HepG2 (cell line): Measurements from ENCODE around the gene ASAP2. TPM values are rescaled to one million over a fixed set of nuclear protein-coding genes. Genes with fewer than 3 reads are reported as not detected.
A peak's percentile ranks its signal among the peaks of the same experiment; 100 is the strongest.

Experiments used
- ATAC-seq: fragments of 200-7000 bp; cut with Tn5 transposase; 3 replicates; pipeline ENCODE4 v1.9.1; 2020; ENCODE audit warnings: mild to moderate bottlenecking, moderate library complexity
- BruUV-seq: library from RNA; stranded (reverse); fragments of 400-500 nt; replicated peaks from 2 replicates; lab custom pipeline; 2021; lab: Mats Ljungman, UMichigan
- CTCF ChIA-PET: fragments of 300-600 bp; formaldehyde crosslinking; extraction: SDS; loops from one replicate; lab custom pipeline; 2021; ENCODE audit warnings: low total read pairs, inconsistent platforms, low intra/inter-chr PET ratio; lab: Yijun Ruan, JAX
- POLR2A ChIA-PET: fragments of 350-600 bp; sonication (Branson Sonifier 250); formaldehyde crosslinking; loops from one replicate; lab custom pipeline; 2020; ENCODE audit warnings: antibody characterized with exemption, inconsistent platforms; lab: Yijun Ruan, JAX
- DNase-seq: peaks from one replicate; pipeline ENCODE4 v3.0.0-alpha.2; 2015; ENCODE audit warnings: low spot score
- FAIRE-seq: peaks from 3 replicates; lab custom pipeline; 2011; peaks lifted over from hg19 to GRCh38; lab: Jason Lieb, UNC
- H2AFZ ChIP-seq: one replicate; pipeline ENCODE4 v1.6.1; 2011; ENCODE audit warnings: low read length, inconsistent platforms
- H3K27ac ChIP-seq: fragments of 300-600 bp; 3 replicates; pipeline ENCODE4 v1.8.0; 2011; ENCODE audit warnings: mixed run types, mild to moderate bottlenecking, mixed read lengths, low read length, inconsistent platforms; ENCODE audit not compliant: insufficient read depth; ENCODE audit errors: extremely low read length
- H3K27me3 ChIP-seq, 2 experiments: fragments of 200-600 bp in 1 of 2; 2 replicates in 1 of 2; 3 replicates in 1 of 2; pipeline versions ENCODE4 v1.6.0 to v1.8.0; 2011; ENCODE audit warnings: low read length in 2 of 2, mild to moderate bottlenecking in 2 of 2, moderate library complexity in 2 of 2, inconsistent platforms in 1 of 2; ENCODE audit not compliant: insufficient read depth in 2 of 2, control insufficient read depth in 1 of 2
- H3K36me3 ChIP-seq, 2 experiments: fragments of 200-600 bp in 1 of 2; replicated peaks in 1 of 2; 2 replicates in 1 of 2; 3 replicates in 1 of 2; pipeline versions ENCODE4 v1.5.1 to v1.8.0; 2011; ENCODE audit warnings: low read length in 2 of 2, inconsistent platforms in 1 of 2; ENCODE audit not compliant: insufficient read depth in 2 of 2, control insufficient read depth in 1 of 2
- H3K4me1 ChIP-seq: 2 replicates; pipeline ENCODE4 v1.5.1; 2012; ENCODE audit warnings: low read length, inconsistent platforms; ENCODE audit not compliant: insufficient read depth
- H3K4me2 ChIP-seq: 2 replicates; pipeline ENCODE4 v1.6.0; 2011; ENCODE audit warnings: low read depth, low read length, inconsistent platforms
- H3K4me3 ChIP-seq, 3 experiments: fragments of 200-600 bp in 1 of 3; sonication (generic), shearing (Covaris generic) in 1 of 3; replicated peaks in 1 of 3; 2 replicates each; pipeline ENCODE4 v1.5.1; 2011 to 2016; ENCODE audit warnings: low read length in 3 of 3, inconsistent platforms in 2 of 3, low read depth in 2 of 3, mild to moderate bottlenecking in 2 of 3, control low read depth in 1 of 3, mixed read lengths in 1 of 3; ENCODE audit not compliant: insufficient read depth in 1 of 3
- H3K79me2 ChIP-seq: one replicate; pipeline ENCODE4 v1.6.1; 2011; ENCODE audit warnings: low read length, inconsistent platforms; ENCODE audit not compliant: insufficient read depth
- H3K9ac ChIP-seq: 2 replicates; pipeline ENCODE4 v1.6.0; 2011; ENCODE audit warnings: mild to moderate bottlenecking, low read depth, low read length, inconsistent platforms; ENCODE audit not compliant: insufficient read depth
- H3K9me3 ChIP-seq: 2 replicates; pipeline ENCODE4 v1.5.1; 2012; ENCODE audit warnings: mild to moderate bottlenecking, low read length
- H4K20me1 ChIP-seq: 2 replicates; pipeline ENCODE4 v1.6.0; 2011; ENCODE audit warnings: inconsistent platforms, mild to moderate bottlenecking, low read length, moderate library complexity; ENCODE audit not compliant: insufficient read depth
- ATF4 ChIP-seq, 2 experiments: fragments of 450-650 bp in 1 of 2; sonication (generic) in 1 of 2; formaldehyde crosslinking; IDR thresholded peaks; 2 replicates each; pipeline versions ENCODE4 v1.5.0 to v1.8.0; 2020 to 2022; ENCODE audit warnings: mild to moderate bottlenecking in 1 of 2, missing genetic modification reagents in 1 of 2
- GPN1 ChIP-seq: sonication (generic); formaldehyde crosslinking; IDR thresholded peaks from 2 replicates; pipeline ENCODE4 v1.5.1; 2020; ENCODE audit warnings: missing genetic modification reagents, borderline replicate concordance
- HIC2 ChIP-seq: sonication (generic); formaldehyde crosslinking; IDR thresholded peaks from 2 replicates; pipeline ENCODE4 v1.9.0; 2022; ENCODE audit warnings: low read depth, missing genetic modification reagents
- HNF4A ChIP-seq: sonication (generic); formaldehyde crosslinking; IDR thresholded peaks from 2 replicates; pipeline ENCODE4 v1.4.0; 2020; ENCODE audit warnings: missing genetic modification reagents
- TARDBP ChIP-seq: sonication (generic); formaldehyde crosslinking; IDR thresholded peaks from 2 replicates; pipeline ENCODE4 v1.8.0; 2022; ENCODE audit warnings: mild to moderate bottlenecking, missing genetic modification reagents
- ZBTB43 ChIP-seq: sonication (generic); formaldehyde crosslinking; conservative IDR thresholded peaks from 2 replicates; pipeline ENCODE4 v1.4.0; 2020; ENCODE audit warnings: missing genetic modification reagents
- ZMYM4 ChIP-seq: sonication (generic); formaldehyde crosslinking; IDR thresholded peaks from 2 replicates; pipeline ENCODE4 v1.8.1; 2023; ENCODE audit warnings: mild to moderate bottlenecking, missing genetic modification reagents
- ZNF350 ChIP-seq: sonication (generic); formaldehyde crosslinking; IDR thresholded peaks from 2 replicates; pipeline ENCODE4 v1.4.0; 2020; ENCODE audit warnings: mild to moderate bottlenecking, low read depth, missing genetic modification reagents, borderline replicate concordance
- ZNF574 ChIP-seq: sonication (generic); formaldehyde crosslinking; IDR thresholded peaks from 2 replicates; pipeline ENCODE4 v1.4.0; 2020; ENCODE audit warnings: missing genetic modification reagents
- ZNF598 ChIP-seq: sonication (generic); formaldehyde crosslinking; IDR thresholded peaks from 2 replicates; pipeline ENCODE4 v1.5.1; 2020; ENCODE audit warnings: mild to moderate bottlenecking, missing genetic modification reagents, borderline replicate concordance
- ZNF781 ChIP-seq: sonication (generic); formaldehyde crosslinking; IDR thresholded peaks from 2 replicates; pipeline ENCODE4 v1.5.1; 2020; ENCODE audit warnings: borderline replicate concordance, mild to moderate bottlenecking, missing genetic modification reagents; ENCODE audit errors: not compliant biosample characterization
- ZNF784 ChIP-seq: sonication (generic); formaldehyde crosslinking; IDR thresholded peaks from 2 replicates; pipeline ENCODE4 v1.5.1; 2020; ENCODE audit warnings: missing genetic modification reagents, mild to moderate bottlenecking, borderline replicate concordance
- WGBS: methylation state at CpG from one replicate; pipeline ENCODE4 v1.1.6; 2017; ENCODE audit warnings: low lambda C conversion rate; 5-methylcytosine and 5-hydroxymethylcytosine counted together
- in situ Hi-C: cut with HindIII; loops from 2 replicates; pipeline ENCODE4 v1.10.0; 2017; ENCODE audit warnings: low pct_unique_long_range_greater_than_20kb; ENCODE audit not compliant: extremely low pct_ligation_motif_present
- intact Hi-C: fragments of 100-400 bp; cut with micrococcal nuclease; formaldehyde crosslinking; loops from one replicate; pipeline ENCODE4 v1.10.0; 2022; ENCODE audit not compliant: unreplicated experiment
- polyA plus RNA-seq, 8 experiments: library from polyadenylated mRNA; depleted of rRNA in 3 of 8; stranded (reverse) in 7 of 8; unstranded in 1 of 8; fragments of >200 nt; fragmentation: Illumina TruSeq in 4 of 8; extraction: Trizol in 4 of 8; gene quantifications; 2 replicates each; pipeline versions ENCODE4 v1.2.1 to v1.2.3, GENCODE V29; 2011 to 2016; ENCODE audit warnings: low read depth in 4 of 8, missing spikeins in 1 of 8, mixed read lengths in 1 of 8; ENCODE audit not compliant: insufficient read depth in 1 of 8
- total RNA-seq, 5 experiments: library from RNA; depleted of rRNA; stranded (reverse); fragments of >200 nt; fragmentation: Illumina TruSeq; extraction: Trizol; gene quantifications; 2 replicates each; pipeline ENCODE4 v1.2.3, GENCODE V29; 2016; ENCODE audit warnings: low read depth in 1 of 5

Gene ASAP2
- total and polyA plus RNA-seq, 2 of the 13 experiments (the other 11 are each of a cell fraction or from before 2014, with no cell fraction given): 7.3 to 22.3 TPM

GRCh38 chr2:9336576-9337314, 130.1 kb downstream of the ASAP2 start (continued):
- TF ChIP-seq ZNF781 (CRISPR knock-in tag) (peak; percentile 66), ZNF350 (peak; percentile 92)
- TF ChIP-seq, all 625 proteins: peak for 279

GRCh38 chr2:9337901-9338300, 131.3 kb downstream of the ASAP2 start:
- Histone ChIP-seq H3K79me2 (no peaks in the 10 kb centered on the region), H3K4me1 (peaks cover 72% of the 10 kb centered on the region), H3K36me3 (peaks cover 4 to 9% of the 10 kb centered on the region in 2 experiments), H4K20me1 (no peaks in the 10 kb centered on the region), H2AFZ (no peak overlapping the region), H3K27ac (peak overlapping the region; percentile 94), H3K9me3 (no peaks in the 10 kb centered on the region), H3K9ac (no peak overlapping the region), H3K4me3 (no peak overlapping the region; a peak in 1 of 6 replicates), H3K4me2 (peak overlapping the region; percentile 92; the same call in 1 of the 2 replicates), H3K27me3 (no peaks in the 10 kb centered on the region)
- no TSS peak for BruUV-seq
- ATAC-seq: no peak
- no peak for FAIRE-seq
- CTCF ChIA-PET: no interaction called here
- in situ Hi-C loops: loop anchor here (10.0 kb wide), 2 partner anchors 133 to 193 kb away; partner anchors contain the start of gene ASAP2
- no peak for DNase-seq
- WGBS: 61% methylated on average over 8 of the region's 8 CpGs
- intact Hi-C loops: loop anchor here (5.0 kb wide), 1 partner anchor 49 kb away; no protein-coding TSS in a partner anchor
- POLR2A ChIA-PET: no interaction called here
- TF ChIP-seq ATF4 (CRISPR knock-in tag; IDR thresholded peaks at IDR 0.05) (no peak), ZNF784 (CRISPR knock-in tag) (0 out of 2 replicates have a peak, but pooled peaks have one; percentile 34), GPN1 (no peak), TARDBP (CRISPR knock-in tag) (no peak), ZBTB43 (CRISPR knock-in tag) (no peak), ZMYM4 (CRISPR knock-in tag) (0 out of 2 replicates have a peak, but pooled peaks have one; percentile 9), HNF4A (peak; percentile 49; the same call in 1 of the 2 replicates), ZNF598 (peak; percentile 39; the same call in 1 of the 2 replicates), ZNF574 (CRISPR knock-in tag) (0 out of 2 replicates have a peak, but pooled peaks have one; percentile 19), HIC2 (CRISPR knock-in tag) (peak; percentile 32; the same call in 1 of the 2 replicates)
